ENCODE measurements around the gene PCDHGA1. TPM values are rescaled to one million over a fixed set of nuclear protein-coding genes. Genes with fewer than 3 reads are reported as not detected.

Gene PCDHGA1
- polyA plus RNA-seq, 1 donor from 2014 or later: 0.19 TPM

GRCh38 chr5:141511771-141512325 is 181.5 kb downstream of the PCDHGA1 start:
- no peak overlapping the region for H3K9ac ChIP-seq (ENCODE audit: low read length)
- H4K20me1 ChIP-seq (ENCODE audit: insufficient read depth): no peaks in the 10 kb centered on the region
- no peaks in the 10 kb centered on the region for H3K9me2 ChIP-seq (ENCODE audit: insufficient read depth, low read length)
- no peak overlapping the region for H3K4me3 ChIP-seq (ENCODE audit: low read length)
- TF ChIP-seq TAF1 (IDR thresholded peaks at IDR 0.05; ENCODE audit: low read depth): no peak
- no peak for TF ChIP-seq RAD21 (conservative IDR thresholded peaks at IDR 0.05)
- TF ChIP-seq CTCF (IDR thresholded peaks at IDR 0.05; ENCODE audit: poor library complexity, severe bottlenecking): no peak
- no peak for TF ChIP-seq EP300 (conservative IDR thresholded peaks at IDR 0.05; ENCODE audit: poor library complexity, severe bottlenecking)
- TF ChIP-seq POLR2AphosphoS5 (IDR thresholded peaks at IDR 0.05): no peak
- TF ChIP-seq EZH2 (IDR thresholded peaks at IDR 0.05; ENCODE audit: borderline replicate concordance, insufficient read depth, low read length, poor library complexity, severe bottlenecking): no peak
- peaks cover 5% of the 10 kb centered on the region for H3F3A ChIP-seq (ENCODE audit: insufficient read depth, low read length, poor library complexity, severe bottlenecking)
- no peaks in the 10 kb centered on the region for H3K27me3 ChIP-seq (ENCODE audit: insufficient read depth, low read depth, low read length)
- H3K27ac ChIP-seq (ENCODE audit: low read length): no peak overlapping the region
- H3K79me2 ChIP-seq (replicated peaks; ENCODE audit: insufficient read depth, low read length): no peaks in the 10 kb centered on the region
- H3K4me2 ChIP-seq (ENCODE audit: low read length): no peak overlapping the region
- no peak overlapping the region for H2AFZ ChIP-seq (ENCODE audit: low read depth, low read length)
- no peaks in the 10 kb centered on the region for H3K9me3 ChIP-seq (ENCODE audit: low read length)
- H3K36me3 ChIP-seq (ENCODE audit: insufficient read depth, low read length): peaks cover 10% of the 10 kb centered on the region

- Histone ChIP-seq H3K4me2 (ENCODE audit: low read length) (peak overlapping the region; percentile 67), H3K9me3 (ENCODE audit: low read length) (no peaks in the 10 kb centered on the region), H3K4me3 (ENCODE audit: low read length) (peak overlapping the region; percentile 67), H4K20me1 (ENCODE audit: insufficient read depth) (no peaks in the 10 kb centered on the region), H3K27me3 (ENCODE audit: insufficient read depth, low read depth, low read length) (no peaks in the 10 kb centered on the region), H3K79me2 (replicated peaks; ENCODE audit: insufficient read depth, low read length) (no peaks in the 10 kb centered on the region), H3F3A (ENCODE audit: insufficient read depth, low read length, poor library complexity, severe bottlenecking) (peaks cover 5% of the 10 kb centered on the region), H2AFZ (ENCODE audit: low read depth, low read length) (no peak overlapping the region), H3K36me3 (ENCODE audit: insufficient read depth, low read length) (peaks cover 10% of the 10 kb centered on the region), H3K9ac (ENCODE audit: low read length) (peak overlapping the region; percentile 77), H3K9me2 (ENCODE audit: insufficient read depth, low read length) (no peaks in the 10 kb centered on the region), H3K27ac (ENCODE audit: low read length) (peak overlapping the region; percentile 90)
- TF ChIP-seq POLR2AphosphoS5 (IDR thresholded peaks at IDR 0.05) (no peak), CTCF (IDR thresholded peaks at IDR 0.05; ENCODE audit: poor library complexity, severe bottlenecking) (peak; percentile 50)
These were observed 182.1 kb downstream of the PCDHGA1 start for GRCh38 chr5:141512390-141512910.

- TF ChIP-seq TAF1 (IDR thresholded peaks at IDR 0.05; ENCODE audit: low read depth): no peak
- no peak for TF ChIP-seq CTCF (IDR thresholded peaks at IDR 0.05; ENCODE audit: poor library complexity, severe bottlenecking)
- TF ChIP-seq EP300 (conservative IDR thresholded peaks at IDR 0.05; ENCODE audit: poor library complexity, severe bottlenecking): peak; percentile 13
- peak; percentile 27 for TF ChIP-seq POLR2AphosphoS5 (IDR thresholded peaks at IDR 0.05)
- Histone ChIP-seq H3K9ac (ENCODE audit: low read length) (peak overlapping the region; percentile 77), H4K20me1 (ENCODE audit: insufficient read depth) (no peaks in the 10 kb centered on the region), H3K4me3 (ENCODE audit: low read length) (peak overlapping the region; percentile 67), H3F3A (ENCODE audit: insufficient read depth, low read length, poor library complexity, severe bottlenecking) (peaks cover 5% of the 10 kb centered on the region), H3K27ac (ENCODE audit: low read length) (peak overlapping the region; percentile 90), H2AFZ (ENCODE audit: low read depth, low read length) (peak overlapping the region; percentile 35), H3K27me3 (ENCODE audit: insufficient read depth, low read depth, low read length) (no peaks in the 10 kb centered on the region), H3K36me3 (ENCODE audit: insufficient read depth, low read length) (peaks cover 10% of the 10 kb centered on the region), H3K4me2 (ENCODE audit: low read length) (peak overlapping the region; percentile 67), H3K79me2 (replicated peaks; ENCODE audit: insufficient read depth, low read length) (no peaks in the 10 kb centered on the region), H3K9me3 (ENCODE audit: low read length) (no peaks in the 10 kb centered on the region), H3K9me2 (ENCODE audit: insufficient read depth, low read length) (no peaks in the 10 kb centered on the region)
These were observed 182.8 kb downstream of the PCDHGA1 start for GRCh38 chr5:141512911-141513626.
